ENCODE measurements around the gene CEP120.
"Not testable (repeated sequence)": the region's sequence is repeated elsewhere in the genome, so short reads cannot be mapped to it uniquely, and the experiment has no call there.

The CEP120 gene

DNA sequence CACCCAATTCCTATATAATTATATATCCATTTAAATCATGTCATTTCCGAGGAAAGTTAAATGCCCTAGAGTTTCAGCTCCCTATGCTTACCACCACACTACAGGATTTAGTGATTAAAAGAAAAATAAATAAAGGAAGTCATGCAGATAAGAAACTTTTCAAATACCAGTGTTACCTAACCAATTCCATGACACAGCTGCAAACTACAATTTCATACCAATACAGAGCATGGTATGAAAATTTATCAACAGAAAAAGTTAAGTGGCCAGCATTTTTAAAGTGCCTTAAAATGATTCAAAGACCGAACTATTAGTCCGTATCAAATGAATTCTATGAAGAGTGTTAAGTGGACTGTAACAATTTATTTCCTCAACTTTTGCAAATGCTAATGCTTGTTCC, 35.9 kb downstream of the CEP120 start:
- DNase-seq (ENCODE audit: low read depth): no peak

DNA sequence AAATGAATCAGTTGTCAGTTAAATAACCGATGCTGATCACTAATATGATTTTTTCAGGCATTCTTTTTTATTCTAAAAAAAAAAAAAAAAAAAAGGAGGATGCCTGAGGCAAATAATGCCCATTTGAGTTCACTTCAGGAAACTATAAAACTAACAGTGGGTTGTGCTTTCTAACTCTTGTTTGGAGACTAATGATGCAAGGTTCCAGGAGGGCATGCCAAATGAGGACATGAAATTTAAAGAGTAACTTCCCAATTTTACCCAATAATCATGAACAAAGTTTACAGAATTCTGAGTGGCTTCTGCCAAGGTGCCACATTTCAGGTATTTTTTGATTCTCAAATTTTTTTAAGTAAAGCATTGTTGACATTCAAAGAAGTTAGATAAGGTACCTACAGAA, 41.0 kb downstream of the CEP120 start:
- DNase-seq (ENCODE audit: low read depth): no peak

DNA sequence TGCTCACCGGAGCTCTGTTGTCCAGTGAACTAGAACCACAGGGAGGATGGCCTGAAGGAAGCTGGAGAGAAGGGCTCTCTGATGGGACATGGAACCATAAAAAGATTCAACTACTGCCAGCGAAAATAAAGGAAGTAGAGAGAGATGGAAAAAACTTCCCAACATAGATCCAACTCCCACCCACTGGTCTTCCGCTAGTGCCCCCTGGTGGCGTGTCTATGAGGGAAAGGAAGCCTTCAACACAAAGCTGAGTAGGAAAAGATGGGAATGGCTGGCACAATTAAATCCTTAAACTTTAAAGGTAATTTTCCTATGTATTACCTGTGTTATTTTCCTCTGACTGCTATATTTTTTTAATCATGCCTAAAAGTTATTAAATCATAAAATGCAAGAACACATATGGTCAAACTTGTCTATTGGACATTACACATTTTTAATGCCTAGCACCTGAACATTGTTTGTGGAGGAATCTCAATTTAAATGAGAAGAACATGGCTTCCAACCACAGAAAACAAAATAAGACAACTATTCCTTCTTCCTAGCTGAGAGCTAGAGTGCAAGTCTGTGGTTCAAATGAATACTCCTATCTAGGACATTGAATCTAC, 51.5 kb downstream of the CEP120 start:
- no peak for DNase-seq (ENCODE audit: low read depth)

DNA sequence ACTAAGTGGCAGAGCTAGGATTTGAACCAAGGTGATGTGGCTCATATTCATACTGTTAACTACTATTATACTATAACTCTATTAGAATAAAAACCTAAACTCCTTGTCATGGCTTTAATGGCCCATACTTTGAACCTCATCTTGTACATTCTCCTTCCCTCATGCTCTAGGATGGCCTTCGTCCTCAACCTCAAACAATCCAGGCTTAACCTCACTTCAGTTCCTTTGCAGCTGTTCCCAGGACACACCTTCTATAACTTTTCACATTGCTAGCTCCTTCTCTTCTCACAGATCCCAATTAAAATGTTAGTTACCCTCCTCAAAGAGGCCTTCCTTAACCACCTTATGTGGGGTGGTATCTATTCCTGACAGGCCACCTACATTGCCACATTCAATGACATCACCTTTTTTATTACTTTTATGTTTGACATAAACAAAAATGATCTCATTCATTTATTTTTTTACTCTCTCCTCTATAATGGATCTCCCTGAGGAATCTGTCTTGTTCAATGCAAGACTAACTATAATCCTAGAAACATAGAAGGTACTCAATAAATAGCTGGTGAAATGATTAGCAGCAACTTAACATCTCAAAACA, 53.7 kb downstream of the CEP120 start:
- DNase-seq (ENCODE audit: low read depth): no peak

DNA sequence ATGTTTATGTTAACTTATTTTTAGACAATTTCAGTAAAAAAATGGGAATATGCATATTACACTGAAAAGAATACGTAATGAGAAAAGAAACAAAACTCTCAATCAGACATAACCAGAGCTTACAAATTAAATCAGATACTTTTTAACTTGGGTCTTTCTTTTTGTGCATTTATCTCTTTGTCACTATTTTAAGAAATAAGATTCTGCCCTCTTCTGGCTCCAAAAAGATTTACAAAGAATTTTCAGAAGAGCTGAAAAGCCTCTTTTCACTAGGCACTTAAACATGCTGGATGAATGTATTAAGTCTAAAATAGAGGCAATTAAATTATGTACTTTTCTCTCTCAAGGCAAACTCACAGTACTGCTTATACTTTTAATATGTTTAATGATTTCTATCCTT, 55.5 kb downstream of the CEP120 start:
- DNase-seq (ENCODE audit: low read depth): no peak

DNA sequence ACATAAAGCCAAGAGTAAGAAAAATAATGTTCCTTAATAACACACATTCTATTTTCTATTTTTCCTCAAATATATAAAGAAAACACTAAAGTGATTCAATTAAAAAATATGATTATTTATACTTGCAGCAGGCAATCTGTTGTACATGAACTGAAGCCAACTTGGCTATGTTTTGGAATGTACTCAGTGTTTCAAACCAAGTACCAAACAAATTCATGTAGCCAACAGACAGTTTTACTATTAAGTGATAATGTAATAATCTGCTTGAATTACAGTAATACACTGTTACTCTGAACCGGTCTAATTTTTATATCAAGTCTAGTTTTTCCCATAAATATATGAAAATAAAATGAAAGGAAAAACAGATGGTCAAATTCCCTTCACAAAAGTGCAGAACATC, 58.0 kb downstream of the CEP120 start:
- no peak for DNase-seq (ENCODE audit: low read depth)

DNA sequence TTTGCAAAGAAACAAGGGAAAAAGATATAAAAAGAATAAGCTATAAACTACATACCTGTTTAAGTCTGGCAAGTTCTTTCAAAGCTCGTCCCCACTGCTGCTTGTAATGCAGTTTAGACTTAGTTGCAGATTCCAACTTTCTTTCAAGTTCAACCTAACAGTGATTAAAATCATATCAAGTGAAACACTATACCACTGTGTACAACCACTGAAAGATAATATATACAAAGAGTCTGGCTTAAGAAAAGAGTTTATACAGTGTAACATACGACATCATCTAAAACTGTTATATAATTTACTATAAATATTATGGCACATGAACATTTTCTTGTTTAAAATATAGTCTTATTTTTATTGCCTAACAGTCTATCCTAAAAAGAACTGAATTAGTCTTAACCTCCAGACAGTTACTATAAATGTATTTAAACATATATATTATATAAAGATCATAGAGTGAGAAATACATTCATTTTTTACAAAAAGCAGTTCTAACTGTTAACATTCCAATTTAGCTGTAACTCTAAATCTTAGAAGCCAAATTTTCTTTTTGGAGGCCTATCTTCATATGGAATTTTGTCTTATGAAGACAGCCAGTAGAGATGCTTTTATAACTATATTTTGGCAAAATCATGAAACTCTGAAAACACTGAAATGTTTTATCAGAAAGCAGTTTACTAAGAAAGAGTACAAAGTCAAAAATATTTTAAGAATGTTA, 58.6 kb downstream of the CEP120 start:
- no peak for DNase-seq (ENCODE audit: low read depth)

DNA sequence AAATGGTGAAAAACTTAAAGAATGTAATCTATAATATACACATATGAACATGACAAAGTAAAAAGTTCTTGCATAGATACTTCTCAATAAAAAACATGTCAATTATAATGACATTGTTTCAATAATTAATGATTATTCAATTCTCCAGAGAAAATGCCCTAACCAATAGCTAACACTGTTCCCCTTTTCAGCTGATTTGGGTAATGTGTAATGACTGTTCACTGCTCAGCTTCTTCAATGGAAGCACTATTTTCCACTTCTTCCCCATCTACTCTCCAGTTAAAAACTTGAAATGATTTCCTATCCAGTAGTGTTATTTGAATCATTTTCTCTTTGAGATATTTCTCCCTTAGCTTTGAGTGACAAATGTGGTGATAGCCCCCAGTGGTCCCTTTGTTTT, 62.3 kb downstream of the CEP120 start:
- no peak for DNase-seq (ENCODE audit: low read depth)

DNA sequence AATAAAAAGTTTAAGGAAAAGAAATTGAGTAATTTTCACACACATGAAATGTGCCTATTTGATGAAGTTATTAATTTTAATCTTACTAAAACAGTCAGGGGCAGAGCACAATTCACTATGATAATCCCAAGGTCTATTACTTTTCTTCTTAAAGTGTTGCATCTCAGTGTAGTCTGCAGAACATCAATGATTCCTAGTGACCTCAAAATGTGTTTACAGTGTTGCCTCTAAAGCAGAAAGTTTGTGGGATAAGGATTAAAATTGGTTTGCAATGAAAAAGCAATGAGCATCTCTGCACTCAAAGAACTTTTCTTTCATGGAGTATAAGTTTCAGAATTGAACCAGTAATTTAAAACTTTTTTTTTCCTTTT, 63.0 kb downstream of the CEP120 start:
- DNase-seq (ENCODE audit: low read depth): no peak

DNA sequence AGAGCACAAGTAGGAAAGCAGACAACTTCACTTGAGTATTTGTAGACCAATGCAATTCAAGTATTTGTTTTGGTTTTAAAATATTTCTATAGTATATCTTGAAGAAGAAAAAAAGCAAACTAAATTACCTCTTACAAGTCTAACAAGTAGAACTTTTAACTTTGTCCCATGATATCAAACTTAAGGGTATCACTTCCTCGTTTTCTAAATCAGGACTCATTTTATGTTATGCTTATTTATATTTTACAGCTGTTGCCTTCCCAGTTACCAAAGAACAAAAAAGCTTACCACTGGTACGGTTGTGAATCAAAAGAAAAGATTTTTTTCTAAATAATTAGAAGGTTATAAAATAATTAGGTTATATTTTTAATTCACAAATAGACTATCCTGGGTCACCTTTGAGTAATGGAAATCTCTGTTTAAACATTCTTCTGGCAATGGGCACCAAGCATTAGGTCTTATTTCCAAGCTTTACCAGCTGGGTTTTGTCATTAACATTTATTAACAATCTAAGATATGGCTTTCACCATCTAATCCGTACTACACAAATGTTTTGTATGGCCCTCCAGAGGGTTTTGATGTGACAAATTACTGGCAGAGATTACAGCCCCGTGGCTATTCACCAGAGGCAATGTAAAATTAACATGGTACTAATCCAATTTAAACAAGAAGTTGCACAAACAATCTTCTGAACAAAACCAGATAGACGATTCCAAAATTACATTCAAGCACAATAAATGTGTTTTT, 63.6 kb downstream of the CEP120 start:
- DNase-seq (ENCODE audit: low read depth): no peak

DNA sequence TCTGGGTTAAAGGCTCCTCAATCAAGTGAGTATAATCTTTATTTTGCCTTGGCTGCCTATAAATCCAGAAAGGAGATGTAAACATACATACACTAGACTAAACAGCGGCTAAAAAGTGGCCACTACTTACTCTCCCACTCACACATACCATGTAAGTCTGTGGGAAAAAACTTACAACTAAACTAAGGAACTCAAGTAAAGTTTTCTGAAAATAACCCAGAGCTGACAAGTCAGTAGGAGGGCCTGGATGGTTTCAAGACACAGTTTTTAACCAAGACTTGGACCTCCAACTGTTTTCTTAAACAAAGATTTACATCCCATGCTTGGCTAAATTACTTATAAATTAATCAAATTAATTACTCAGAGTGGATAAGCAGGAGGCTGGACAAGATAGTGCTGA, 64.5 kb downstream of the CEP120 start:
- DNase-seq (ENCODE audit: low read depth): no peak

DNA sequence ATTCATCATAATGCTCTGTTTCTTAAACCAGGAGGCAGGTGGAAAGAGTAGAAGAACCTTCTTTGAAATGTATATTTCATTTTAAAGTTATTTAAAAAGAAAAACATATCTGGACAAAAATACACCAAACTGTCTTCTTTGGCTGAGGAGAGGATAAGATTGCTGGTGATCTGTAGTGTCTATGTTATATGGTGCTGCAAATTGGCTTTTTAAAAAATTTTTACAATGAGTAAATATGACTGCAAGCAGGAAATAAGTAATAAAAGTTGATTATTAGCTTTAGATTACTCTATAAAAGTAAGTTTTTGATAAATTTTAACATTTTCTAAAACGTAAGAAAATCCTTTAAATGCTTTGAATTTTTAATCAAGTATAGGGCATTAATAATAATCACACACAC, 64.9 kb downstream of the CEP120 start:
- DNase-seq (ENCODE audit: low read depth): no peak

DNA sequence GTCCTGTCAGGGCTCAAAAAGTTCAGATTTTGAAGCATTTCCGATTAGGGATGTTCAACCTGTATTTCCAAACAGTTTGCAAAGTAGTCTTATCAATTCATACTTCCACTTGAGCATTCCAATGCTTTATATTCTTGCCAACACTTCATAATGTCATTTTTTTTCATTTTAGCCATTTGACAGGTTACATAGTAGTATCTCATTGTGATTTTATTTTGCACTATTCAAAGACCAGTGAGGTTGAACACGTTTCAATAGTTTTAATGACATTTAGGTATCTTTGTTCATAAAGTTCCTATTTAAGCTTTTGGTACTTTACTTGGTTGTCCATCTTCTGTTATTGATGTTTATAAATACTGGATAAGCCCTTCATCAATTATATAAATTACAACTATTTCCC, 71.4 kb downstream of the CEP120 start:
- DNase-seq (ENCODE audit: low read depth): no peak

DNA sequence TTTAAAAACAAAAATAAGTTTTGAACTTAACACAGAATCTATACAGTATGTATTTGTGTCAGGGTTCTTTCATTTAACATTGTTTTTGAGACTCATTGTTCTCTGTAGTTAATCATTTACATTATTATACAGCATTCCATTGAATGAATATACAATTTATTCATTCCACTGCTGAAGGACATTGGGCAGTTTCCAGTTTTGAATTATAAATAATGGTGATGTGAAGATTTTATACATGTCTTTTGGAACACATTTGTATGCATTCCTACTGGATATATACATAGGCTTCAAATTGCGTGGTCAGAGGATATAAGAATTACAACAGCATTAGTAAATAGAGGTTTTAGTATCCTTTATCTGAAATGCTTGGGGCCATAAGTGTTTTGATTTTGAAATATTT, 72.0 kb downstream of the CEP120 start:
- DNase-seq (ENCODE audit: low read depth): no peak

DNA sequence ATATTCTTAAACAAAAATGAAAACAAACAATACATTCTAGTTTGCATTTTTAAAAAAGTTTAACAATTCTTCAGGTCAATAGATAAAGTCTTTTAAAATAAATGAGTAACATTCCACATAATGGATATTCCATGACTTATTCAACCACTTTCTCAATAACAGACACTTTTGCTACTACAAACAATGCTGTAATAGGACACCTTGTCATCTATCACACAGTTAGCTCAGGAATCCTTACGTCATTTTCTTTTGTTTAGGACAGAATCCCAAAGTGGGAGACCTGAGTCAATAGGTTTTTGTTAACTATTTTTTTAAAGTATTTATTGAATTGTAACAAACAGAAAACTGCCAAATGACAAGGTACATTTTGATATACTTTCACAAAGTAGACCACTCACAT, 72.5 kb downstream of the CEP120 start:
- no peak for DNase-seq (ENCODE audit: low read depth)

DNA sequence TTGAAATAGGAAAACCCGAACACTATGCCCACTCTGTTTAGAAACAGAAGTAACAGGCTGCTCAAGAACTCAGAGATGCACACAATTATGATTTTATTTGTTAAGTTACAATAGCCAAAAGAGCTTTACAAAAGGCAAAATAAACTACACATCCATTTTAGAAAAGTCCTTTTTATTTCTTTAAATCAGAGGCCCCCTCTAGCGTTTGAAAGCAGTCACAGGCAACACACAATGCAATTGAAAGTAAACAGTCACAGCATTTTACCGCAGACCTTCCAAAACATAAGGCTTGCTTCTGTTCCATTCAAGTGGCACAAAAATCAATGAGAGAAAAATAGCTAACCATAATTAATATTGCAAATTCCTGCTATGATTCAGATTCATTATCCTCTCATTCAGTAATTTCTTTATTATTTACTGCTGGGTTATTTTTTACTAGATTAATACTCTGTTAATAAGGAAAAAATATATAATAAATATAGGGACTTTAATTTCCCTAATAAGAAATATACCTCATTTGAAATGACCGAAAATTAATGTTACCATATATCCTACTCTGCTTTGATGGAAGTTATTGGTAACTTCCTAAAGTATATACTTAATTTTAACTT, 78.3 kb downstream of the CEP120 start:
- peak; percentile 18 for DNase-seq (ENCODE audit: low read depth)

DNA sequence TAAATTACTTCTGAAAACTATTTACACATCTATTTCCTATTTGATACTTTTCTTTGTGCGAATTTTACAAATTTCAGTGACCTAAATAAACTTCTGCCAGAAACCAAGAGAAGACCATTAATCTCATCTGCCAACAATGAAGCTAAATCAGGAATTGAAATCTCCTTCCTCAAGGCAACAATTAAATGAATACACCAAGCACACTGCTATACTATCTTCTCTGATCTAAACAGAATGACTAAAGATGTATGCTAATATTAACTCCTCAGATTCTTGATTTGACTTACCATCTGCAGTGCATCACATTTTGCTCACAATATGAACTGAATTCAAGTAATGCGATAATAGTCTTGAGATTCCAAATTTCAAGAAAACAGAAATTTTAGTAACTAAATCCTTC, 82.3 kb downstream of the CEP120 start:
- DNase-seq (ENCODE audit: low read depth): no peak

DNA sequence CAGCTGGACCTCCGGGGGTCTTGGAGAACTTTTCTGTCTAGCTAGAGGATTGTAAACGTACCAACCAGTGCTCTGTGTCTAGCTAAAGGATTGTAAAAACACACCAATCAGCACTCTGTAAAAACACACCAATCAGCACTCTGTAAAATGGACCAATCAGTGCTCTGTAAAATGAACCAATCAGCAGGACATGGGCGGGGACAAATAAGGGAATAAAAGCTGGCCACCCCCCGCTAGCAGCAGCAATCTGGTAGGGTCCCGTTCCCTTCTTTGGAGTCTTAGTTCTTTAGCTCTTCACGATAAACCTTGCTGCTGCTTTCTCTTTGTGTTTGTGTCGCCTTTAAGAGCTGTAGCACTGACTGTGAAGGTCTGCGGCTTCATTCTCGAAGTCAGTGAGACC, 114.8 kb downstream of the CEP120 start:
- not testable (repeated sequence) for DNase-seq (ENCODE audit: low read depth)

DNA sequence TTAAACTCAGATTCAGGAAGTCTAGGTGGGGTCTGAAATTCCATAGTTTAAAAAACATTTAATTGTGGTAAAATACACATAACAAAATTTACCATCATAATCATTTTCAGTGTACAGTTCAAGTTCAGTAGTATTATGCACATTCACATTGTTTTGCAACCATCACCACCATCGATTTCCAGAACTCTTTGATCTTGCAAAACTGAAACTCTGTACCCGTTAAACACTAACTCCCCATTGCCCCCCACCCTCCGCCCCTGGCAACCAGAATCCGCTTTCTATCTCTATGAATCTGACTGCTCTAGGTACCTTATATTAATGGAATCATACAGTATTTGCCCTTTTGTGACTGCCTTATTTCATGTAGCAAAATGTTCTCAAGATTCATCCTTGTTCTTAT, 117.5 kb downstream of the CEP120 start:
- no peak for DNase-seq (ENCODE audit: low read depth)

DNA sequence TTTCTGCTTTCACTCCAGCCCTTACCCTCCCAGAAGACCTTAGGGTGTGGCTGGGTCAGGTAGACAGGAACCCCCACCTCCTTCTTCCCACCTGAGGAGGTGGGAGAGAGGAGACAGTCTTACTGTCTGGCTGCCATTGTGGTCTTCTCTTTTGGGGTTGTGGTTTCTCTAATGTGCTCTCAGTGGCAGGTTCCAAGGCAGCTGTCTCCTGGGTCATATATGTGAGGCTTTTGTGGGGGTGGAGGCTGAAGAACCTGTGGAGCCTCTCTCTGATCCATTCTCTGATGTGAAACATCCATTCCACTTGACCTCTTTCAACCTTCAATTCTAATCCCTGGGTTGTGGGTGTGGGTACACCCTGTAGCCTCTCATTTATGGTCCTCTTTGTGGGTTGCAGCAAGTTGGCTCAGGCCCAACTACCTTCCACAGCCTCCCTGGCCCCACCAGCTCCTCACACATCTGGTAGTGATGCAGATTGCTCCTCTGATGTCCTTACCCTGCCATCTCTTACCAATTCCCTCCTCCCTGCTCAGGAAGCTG, 118.4 kb downstream of the CEP120 start:
- DNase-seq (ENCODE audit: low read depth): no peak

DNA sequence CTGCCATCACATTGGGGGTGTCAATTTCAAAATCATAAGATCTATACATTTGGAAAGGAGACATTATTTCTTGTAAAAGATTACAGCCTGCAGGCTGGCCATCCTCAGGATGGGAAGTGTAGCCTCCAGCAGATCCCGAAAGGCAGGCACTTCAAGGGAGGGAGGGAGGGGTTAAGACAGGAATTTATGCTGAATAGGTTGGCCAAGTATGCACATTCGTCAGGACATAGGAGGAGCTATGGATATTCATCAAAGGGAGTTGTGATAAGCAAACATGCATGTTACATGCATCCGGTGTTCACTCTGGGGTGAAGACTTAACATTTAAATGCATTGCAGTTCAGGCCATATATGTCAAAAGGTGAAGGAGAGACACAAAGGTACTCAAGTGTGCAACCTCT, 119.4 kb downstream of the CEP120 start:
- DNase-seq (ENCODE audit: low read depth): no peak

DNA sequence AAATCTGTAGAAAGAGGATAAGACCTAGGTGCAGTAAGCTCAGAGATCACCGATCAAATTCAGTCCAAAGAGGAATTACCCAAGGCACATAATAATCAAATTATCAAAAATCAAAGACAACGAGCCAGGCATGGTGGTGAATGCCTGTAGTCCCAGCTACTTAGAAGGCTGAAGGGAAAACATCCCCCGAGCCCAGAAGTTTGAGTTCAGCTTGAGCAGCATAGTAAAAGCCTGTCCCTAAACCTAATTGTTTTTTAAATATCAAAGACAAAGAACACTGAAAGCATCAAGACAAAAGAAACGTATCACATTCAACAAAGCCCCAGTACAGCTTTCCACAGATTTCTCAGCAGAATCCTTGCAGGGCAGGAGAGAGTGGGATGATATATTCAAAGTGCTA, 122.9 kb downstream of the CEP120 start:
- no peak for DNase-seq (ENCODE audit: low read depth)

Data from GM04504 (cell line).